ENCODE measurements around the gene MCRIP1. TPM values are rescaled to one million over a fixed set of nuclear protein-coding genes. Genes with fewer than 3 reads are reported as not detected.

MCRIP1 gene
- total and polyA plus RNA-seq, 9 of the 15 experiments (the other 6 are each of a cell fraction or from before 2014, with no cell fraction given) = 0.39 to 35.8 (median 9.7) TPM

- TF ChIP-seq ELF1 (tag; IDR thresholded peaks at IDR 0.05) (no peak), NR2C1 (IDR thresholded peaks at IDR 0.05) (peak; percentile 27; the same call in 1 of the 2 replicates), NR2C1 (tag; IDR thresholded peaks at IDR 0.05) (no peak), POLR2AphosphoS2 (IDR thresholded peaks at IDR 0.05; ENCODE audit: low read length) (peak; percentile 95), ZNF445 (CRISPR knock-in tag; IDR thresholded peaks at IDR 0.05; ENCODE audit: low read depth) (no peak), SRSF1 (IDR thresholded peaks at IDR 0.05; ENCODE audit: low read depth, low read length) (no peak), TEAD4 (IDR thresholded peaks at IDR 0.05; ENCODE audit: low read length) (no peak), TEAD4 (CRISPR knock-in tag; IDR thresholded peaks at IDR 0.05; ENCODE audit: borderline replicate concordance) (no peak), BRCA1 (IDR thresholded peaks at IDR 0.05) (no peak), BRCA1 (CRISPR knock-in tag; IDR thresholded peaks at IDR 0.05) (no peak), SAFB (IDR thresholded peaks at IDR 0.05; ENCODE audit: borderline replicate concordance, low read depth, low read length) (no peak), ARID2 (IDR thresholded peaks at IDR 0.05) (no peak), ARID1B (IDR thresholded peaks at IDR 0.05) (no peak), KLF16 (IDR thresholded peaks at IDR 0.05) (no peak), OTX1 (CRISPR knock-in tag; IDR thresholded peaks at IDR 0.05) (no peak), IRF2 (CRISPR knock-in tag; IDR thresholded peaks at IDR 0.05) (no peak), FOXA1 (IDR thresholded peaks at IDR 0.05; ENCODE audit: borderline replicate concordance) (no peak), SMARCA4 (IDR thresholded peaks at IDR 0.05) (no peak), BCL6 (CRISPR knock-in tag; IDR thresholded peaks at IDR 0.05) (no peak), ZNF699 (CRISPR knock-in tag; IDR thresholded peaks at IDR 0.05; ENCODE audit: insufficient replicate concordance) (no peak), SRSF3 (IDR thresholded peaks at IDR 0.05; ENCODE audit: insufficient read depth, low read length) (no peak), RBM39 (optimal IDR thresholded peaks at IDR 0.05; ENCODE audit: low read depth, low read length) (no peak), PCBP2 (IDR thresholded peaks at IDR 0.05; ENCODE audit: low read depth, low read length, poor library complexity, severe bottlenecking) (no peak), E2F3 (CRISPR knock-in tag; IDR thresholded peaks at IDR 0.05) (no peak)
- TF ChIP-seq, protein P1, sequence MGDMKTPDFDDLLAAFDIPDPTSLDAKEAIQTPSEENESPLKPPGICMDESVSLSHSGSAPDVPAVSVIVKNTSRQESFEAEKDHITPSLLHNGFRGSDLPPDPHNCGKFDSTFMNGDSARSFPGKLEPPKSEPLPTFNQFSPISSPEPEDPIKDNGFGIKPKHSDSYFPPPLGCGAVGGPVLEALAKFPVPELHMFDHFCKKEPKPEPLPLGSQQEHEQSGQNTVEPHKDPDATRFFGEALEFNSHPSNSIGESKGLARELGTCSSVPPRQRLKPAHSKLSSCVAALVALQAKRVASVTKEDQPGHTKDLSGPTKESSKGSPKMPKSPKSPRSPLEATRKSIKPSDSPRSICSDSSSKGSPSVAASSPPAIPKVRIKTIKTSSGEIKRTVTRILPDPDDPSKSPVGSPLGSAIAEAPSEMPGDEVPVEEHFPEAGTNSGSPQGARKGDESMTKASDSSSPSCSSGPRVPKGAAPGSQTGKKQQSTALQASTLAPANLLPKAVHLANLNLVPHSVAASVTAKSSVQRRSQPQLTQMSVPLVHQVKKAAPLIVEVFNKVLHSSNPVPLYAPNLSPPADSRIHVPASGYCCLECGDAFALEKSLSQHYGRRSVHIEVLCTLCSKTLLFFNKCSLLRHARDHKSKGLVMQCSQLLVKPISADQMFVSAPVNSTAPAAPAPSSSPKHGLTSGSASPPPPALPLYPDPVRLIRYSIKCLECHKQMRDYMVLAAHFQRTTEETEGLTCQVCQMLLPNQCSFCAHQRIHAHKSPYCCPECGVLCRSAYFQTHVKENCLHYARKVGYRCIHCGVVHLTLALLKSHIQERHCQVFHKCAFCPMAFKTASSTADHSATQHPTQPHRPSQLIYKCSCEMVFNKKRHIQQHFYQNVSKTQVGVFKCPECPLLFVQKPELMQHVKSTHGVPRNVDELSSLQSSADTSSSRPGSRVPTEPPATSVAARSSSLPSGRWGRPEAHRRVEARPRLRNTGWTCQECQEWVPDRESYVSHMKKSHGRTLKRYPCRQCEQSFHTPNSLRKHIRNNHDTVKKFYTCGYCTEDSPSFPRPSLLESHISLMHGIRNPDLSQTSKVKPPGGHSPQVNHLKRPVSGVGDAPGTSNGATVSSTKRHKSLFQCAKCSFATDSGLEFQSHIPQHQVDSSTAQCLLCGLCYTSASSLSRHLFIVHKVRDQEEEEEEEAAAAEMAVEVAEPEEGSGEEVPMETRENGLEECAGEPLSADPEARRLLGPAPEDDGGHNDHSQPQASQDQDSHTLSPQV (IDR thresholded peaks at IDR 0.05) = no peak
- TF ChIP-seq, protein P2, sequence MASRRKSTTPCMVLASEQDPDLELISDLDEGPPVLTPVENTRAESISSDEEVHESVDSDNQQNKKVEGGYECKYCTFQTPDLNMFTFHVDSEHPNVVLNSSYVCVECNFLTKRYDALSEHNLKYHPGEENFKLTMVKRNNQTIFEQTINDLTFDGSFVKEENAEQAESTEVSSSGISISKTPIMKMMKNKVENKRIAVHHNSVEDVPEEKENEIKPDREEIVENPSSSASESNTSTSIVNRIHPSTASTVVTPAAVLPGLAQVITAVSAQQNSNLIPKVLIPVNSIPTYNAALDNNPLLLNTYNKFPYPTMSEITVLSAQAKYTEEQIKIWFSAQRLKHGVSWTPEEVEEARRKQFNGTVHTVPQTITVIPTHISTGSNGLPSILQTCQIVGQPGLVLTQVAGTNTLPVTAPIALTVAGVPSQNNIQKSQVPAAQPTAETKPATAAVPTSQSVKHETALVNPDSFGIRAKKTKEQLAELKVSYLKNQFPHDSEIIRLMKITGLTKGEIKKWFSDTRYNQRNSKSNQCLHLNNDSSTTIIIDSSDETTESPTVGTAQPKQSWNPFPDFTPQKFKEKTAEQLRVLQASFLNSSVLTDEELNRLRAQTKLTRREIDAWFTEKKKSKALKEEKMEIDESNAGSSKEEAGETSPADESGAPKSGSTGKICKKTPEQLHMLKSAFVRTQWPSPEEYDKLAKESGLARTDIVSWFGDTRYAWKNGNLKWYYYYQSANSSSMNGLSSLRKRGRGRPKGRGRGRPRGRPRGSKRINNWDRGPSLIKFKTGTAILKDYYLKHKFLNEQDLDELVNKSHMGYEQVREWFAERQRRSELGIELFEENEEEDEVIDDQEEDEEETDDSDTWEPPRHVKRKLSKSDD (conservative IDR thresholded peaks at IDR 0.05; ENCODE audit: low read length) = no peak
Observed at GRCh38 chr17:81842725-81843504, 9.8 kb upstream of the MCRIP1 start (continued).

Data from K562 (cell line).